ENCODE data around the gene GABBR2.

GRCh38 chr9:98479449-98479848 is 229.3 kb downstream of the GABBR2 start:
- no peak for TF ChIP-seq CTCF (IDR thresholded peaks at IDR 0.05)
- no peak for TF ChIP-seq EZH2 (IDR thresholded peaks at IDR 0.05; ENCODE audit: borderline replicate concordance, insufficient read depth, low read depth, low read length, poor library complexity, severe bottlenecking)

Measured in B cell (primary cell).